ENCODE data around the gene BICD2.

BICD2 gene

DNA sequence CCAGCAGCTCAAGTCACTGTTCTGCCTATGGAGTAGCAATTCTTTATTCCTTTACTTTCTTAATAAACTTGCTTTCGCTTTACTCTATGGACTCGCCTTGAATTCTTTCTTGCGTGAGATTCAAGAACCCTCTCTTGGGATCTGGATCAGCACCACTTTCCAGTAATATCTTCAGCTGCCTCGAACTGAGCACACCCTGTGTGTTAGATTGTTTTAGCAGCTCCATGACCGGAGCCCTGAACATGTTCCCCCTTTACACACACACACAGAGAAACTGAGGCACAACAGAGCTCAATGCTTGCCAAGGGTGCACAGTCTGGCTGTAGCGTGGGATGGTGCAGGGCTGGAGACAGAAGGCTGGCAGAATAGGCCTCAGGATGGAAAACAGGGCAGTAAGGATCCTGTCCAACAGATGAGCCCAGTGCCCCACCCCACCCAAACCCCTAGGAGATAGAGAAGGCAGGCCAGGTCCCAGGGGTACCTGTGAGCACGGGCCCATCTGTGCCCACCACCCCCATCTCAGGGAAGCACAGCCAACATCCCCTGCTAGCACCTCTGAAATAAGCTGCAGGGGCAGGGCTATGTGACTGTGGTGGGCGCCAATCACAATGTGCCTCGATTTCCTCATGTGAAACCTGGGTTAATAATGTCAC is 27.9 kb downstream of the BICD2 start:
- H3K4me3 ChIP-seq (ENCODE audit: low read depth, low read length), result no peak overlapping the region
- TF ChIP-seq, protein P1, sequence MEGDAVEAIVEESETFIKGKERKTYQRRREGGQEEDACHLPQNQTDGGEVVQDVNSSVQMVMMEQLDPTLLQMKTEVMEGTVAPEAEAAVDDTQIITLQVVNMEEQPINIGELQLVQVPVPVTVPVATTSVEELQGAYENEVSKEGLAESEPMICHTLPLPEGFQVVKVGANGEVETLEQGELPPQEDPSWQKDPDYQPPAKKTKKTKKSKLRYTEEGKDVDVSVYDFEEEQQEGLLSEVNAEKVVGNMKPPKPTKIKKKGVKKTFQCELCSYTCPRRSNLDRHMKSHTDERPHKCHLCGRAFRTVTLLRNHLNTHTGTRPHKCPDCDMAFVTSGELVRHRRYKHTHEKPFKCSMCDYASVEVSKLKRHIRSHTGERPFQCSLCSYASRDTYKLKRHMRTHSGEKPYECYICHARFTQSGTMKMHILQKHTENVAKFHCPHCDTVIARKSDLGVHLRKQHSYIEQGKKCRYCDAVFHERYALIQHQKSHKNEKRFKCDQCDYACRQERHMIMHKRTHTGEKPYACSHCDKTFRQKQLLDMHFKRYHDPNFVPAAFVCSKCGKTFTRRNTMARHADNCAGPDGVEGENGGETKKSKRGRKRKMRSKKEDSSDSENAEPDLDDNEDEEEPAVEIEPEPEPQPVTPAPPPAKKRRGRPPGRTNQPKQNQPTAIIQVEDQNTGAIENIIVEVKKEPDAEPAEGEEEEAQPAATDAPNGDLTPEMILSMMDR (IDR thresholded peaks at IDR 0.05; ENCODE audit: low read depth, low read length), result no peak
- DNase-seq (ENCODE audit: low read depth, low spot score), result no peak
- in situ Hi-C loops (cut with HindIII; ENCODE audit: low sequenced_read_pairs), result no loop called here

DNA sequence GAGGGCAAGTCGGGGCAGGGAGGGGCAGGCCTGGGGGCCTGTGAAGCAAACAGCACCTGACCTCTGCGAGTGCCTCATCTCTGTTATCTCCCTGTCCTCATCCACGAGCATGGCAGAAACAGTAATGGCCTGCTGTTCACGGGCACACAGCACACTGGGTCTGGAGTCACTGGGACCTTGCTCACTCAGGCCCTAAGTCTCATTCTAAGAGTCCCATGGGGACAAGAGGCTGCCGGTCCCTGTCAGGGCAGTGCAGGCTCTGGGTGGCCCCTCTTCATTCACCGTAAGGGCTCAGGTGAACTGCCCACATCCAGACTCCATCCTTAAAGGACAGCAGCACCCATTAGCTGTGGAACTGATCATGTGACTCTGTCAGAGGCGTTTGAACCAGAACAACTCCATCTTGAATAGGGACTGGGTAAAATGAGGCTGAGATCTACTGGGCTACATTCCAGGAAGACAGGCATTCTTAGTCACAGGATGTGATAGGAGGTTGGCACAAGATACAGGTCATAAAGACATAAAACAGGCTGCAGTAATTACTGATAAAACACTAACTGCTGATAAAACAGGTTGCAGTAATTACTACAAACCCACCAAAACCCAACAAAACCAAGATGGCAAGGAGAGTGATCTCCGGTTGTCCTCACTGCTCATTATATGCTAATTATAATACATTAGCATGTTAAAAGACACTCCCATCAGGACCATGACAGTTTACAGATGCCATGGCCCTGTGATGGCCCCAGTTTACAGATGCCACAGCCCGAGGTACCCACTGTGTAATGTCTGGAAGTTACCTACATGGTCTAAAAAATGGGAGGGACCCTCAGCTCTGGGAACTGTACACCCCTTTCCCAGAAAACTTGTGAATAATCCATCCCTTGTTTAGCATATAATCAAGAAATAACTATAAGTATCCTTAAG is 28.7 kb downstream of the BICD2 start:
- no peak overlapping the region for H3K4me3 ChIP-seq (ENCODE audit: low read depth, low read length)
- TF ChIP-seq, protein P1 (IDR thresholded peaks at IDR 0.05; ENCODE audit: low read depth, low read length), result no peak
- in situ Hi-C loops (cut with HindIII; ENCODE audit: low sequenced_read_pairs), result no loop called here
- no peak for DNase-seq (ENCODE audit: low read depth, low spot score)

DNA sequence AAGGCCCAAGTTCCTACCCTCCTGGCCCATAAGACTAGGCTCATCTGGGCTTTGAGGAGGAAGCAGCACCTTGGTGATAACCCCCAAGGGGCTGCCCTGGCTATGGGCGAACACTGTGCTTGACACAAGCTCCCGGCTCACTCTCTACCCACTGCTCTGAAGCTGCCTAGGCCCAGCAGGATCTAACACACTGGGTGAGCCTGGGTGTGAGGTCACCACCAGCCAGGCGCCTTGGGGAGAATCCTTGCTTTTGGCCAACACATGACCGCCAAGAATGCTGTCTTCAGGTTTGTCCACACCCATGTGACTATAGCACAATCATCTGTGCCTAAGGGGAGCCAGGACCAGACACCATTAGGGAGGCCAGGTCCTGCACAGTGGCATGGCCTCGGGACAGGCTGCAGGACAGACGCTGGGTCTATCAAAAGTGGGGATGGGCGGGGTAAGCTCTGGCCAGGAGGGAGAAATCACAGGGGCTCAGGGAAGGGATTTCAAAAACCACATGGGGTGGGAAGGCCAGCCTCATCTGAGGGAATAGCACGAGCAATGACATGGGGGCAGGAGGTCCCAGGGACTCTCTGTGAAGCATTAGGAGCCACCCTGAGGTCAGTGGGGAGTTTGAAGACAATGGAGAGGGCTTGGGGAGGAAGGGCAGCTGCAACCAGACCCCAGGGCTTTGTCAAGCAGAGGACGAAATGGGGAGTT is 29.6 kb downstream of the BICD2 start:
- DNase-seq (ENCODE audit: low read depth, low spot score), result no peak
- TF ChIP-seq, protein P1 (IDR thresholded peaks at IDR 0.05; ENCODE audit: low read depth, low read length), result no peak
- in situ Hi-C loops (cut with HindIII; ENCODE audit: low sequenced_read_pairs), result no loop called here
- no peak overlapping the region for H3K4me3 ChIP-seq (ENCODE audit: low read depth, low read length)

DNA sequence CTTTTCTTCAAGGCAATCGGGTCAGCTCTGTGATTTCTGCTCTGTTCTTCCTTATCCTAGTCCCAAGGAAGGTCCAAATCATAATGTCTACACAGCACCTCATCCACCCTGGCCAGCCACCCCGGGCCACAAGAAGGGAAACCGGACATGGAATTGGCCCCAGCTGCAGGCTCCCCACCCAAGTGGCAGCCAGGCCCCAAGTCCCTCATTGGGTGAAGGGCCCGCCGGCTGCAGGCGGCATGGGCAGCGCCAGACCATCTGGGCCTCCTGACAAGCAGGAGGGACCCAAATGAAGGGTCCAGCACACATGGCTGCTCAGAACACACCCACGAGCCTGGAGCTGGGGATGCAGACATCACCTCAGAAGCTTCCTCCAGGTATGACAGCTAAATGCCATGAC is 33.7 kb downstream of the BICD2 start:
- in situ Hi-C loops (cut with HindIII; ENCODE audit: low sequenced_read_pairs), result no loop called here

DNA sequence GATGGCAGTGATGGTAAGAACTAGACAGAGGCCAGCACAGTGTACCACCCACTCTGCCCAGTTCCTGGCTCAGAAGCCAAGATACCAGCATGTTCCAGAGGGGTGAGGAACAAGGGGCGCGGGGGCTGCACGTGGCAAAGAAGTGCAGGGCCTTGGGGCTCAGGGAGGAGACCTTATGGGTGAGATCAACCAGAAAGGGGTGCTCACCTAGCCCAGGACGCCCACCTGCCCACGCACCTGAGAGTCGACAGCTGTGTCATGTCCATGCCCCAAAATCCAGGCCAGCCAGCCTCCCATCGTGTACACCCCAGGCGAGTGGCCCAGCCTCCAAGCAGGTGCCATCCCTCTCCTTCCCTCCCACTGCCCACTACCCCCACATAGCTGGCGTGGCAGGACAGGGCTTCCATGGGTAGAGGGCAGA is 34.9 kb downstream of the BICD2 start:
- TF ChIP-seq, protein P1 (IDR thresholded peaks at IDR 0.05; ENCODE audit: low read depth, low read length), result no peak
- H3K4me3 ChIP-seq (ENCODE audit: low read depth, low read length), result no peak overlapping the region
- DNase-seq (ENCODE audit: low read depth, low spot score), result no peak
- in situ Hi-C loops (cut with HindIII; ENCODE audit: low sequenced_read_pairs), result no loop called here

More for the DNA sequence above, 33.7 kb downstream of the BICD2 start:
- H3K4me3 ChIP-seq (ENCODE audit: low read depth, low read length), result no peak overlapping the region
- TF ChIP-seq, protein P1 (IDR thresholded peaks at IDR 0.05; ENCODE audit: low read depth, low read length), result no peak
- DNase-seq (ENCODE audit: low read depth, low spot score), result no peak

Measured in astrocyte of the spinal cord (primary cell).